ENCODE data around the gene HMCN1.

- TF ChIP-seq, protein P1, sequence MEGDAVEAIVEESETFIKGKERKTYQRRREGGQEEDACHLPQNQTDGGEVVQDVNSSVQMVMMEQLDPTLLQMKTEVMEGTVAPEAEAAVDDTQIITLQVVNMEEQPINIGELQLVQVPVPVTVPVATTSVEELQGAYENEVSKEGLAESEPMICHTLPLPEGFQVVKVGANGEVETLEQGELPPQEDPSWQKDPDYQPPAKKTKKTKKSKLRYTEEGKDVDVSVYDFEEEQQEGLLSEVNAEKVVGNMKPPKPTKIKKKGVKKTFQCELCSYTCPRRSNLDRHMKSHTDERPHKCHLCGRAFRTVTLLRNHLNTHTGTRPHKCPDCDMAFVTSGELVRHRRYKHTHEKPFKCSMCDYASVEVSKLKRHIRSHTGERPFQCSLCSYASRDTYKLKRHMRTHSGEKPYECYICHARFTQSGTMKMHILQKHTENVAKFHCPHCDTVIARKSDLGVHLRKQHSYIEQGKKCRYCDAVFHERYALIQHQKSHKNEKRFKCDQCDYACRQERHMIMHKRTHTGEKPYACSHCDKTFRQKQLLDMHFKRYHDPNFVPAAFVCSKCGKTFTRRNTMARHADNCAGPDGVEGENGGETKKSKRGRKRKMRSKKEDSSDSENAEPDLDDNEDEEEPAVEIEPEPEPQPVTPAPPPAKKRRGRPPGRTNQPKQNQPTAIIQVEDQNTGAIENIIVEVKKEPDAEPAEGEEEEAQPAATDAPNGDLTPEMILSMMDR (IDR thresholded peaks at IDR 0.05) = no peak
- no peak for TF ChIP-seq POLR2A (IDR thresholded peaks at IDR 0.05)
These were observed 352.4 kb downstream of the HMCN1 start for GRCh38 chr1:186086583-186086982.

Data from stomach (tissue), 4 donors.